NB4 (cell line): ENCODE data around the gene NIPBL.

Experiments used
- DNase-seq: peaks from one replicate; pipeline ENCODE4 v3.0.0; 2010; ENCODE audit warnings: low read depth
- H3K4me3 ChIP-seq: one replicate; pipeline ENCODE4 v1.5.1; 2011; ENCODE audit warnings: mild to moderate bottlenecking, low read depth, low read length, moderate library complexity
- MYC ChIP-seq: IDR thresholded peaks from 2 replicates; pipeline ENCODE4 v1.6.1; 2011; ENCODE audit warnings: low read depth, low read length
- POLR2A ChIP-seq: IDR thresholded peaks from 2 replicates; pipeline ENCODE4 v1.6.1; 2011; ENCODE audit warnings: mild to moderate bottlenecking; ENCODE audit not compliant: insufficient read length; ENCODE audit errors: extremely low read depth
- TF ChIP-seq, protein P1 (sequence below): IDR thresholded peaks from one replicate; pipeline ENCODE4 v1.5.1; 2012; ENCODE audit warnings: low read depth, low read length
- TF ChIP-seq, protein P2 (sequence below): IDR thresholded peaks from 2 replicates; pipeline ENCODE4 v1.6.1; 2011; ENCODE audit warnings: low read depth, low read length

The NIPBL gene

DNA sequence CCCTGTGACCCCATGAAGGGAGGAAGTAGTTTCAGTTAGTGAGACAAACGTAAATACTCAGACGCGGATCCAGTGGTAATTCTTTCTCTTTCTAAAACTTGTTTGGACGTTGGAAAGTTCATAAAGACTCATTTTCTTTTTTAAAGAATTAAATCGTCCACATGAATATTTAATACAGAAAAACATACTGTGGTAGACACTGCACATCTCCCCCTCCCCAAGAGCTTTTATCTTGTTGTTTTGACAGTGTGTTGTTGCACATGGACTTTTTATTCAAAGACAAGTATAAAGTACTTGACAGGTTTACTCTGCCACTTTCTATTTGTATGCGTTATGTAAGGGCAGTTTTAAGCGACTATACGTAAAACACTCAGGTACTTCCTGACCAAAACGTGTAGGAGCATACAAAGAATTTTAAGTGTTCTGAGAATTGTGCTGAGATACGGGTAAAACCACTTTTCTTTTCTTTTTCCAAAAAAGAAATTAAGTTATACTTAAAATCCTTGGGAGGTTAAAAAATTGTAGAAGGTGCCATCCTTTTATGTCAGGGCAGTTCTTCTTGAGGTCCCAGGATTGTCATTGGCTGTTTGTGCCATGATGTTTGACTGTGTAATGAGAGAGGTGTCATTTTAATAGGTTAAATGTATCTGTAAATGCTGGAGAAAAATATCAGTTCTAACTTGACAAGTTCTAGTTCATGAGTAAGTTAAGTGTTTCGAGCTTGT lies 1.3 kb downstream of the NIPBL start:
- TF ChIP-seq, protein P1, sequence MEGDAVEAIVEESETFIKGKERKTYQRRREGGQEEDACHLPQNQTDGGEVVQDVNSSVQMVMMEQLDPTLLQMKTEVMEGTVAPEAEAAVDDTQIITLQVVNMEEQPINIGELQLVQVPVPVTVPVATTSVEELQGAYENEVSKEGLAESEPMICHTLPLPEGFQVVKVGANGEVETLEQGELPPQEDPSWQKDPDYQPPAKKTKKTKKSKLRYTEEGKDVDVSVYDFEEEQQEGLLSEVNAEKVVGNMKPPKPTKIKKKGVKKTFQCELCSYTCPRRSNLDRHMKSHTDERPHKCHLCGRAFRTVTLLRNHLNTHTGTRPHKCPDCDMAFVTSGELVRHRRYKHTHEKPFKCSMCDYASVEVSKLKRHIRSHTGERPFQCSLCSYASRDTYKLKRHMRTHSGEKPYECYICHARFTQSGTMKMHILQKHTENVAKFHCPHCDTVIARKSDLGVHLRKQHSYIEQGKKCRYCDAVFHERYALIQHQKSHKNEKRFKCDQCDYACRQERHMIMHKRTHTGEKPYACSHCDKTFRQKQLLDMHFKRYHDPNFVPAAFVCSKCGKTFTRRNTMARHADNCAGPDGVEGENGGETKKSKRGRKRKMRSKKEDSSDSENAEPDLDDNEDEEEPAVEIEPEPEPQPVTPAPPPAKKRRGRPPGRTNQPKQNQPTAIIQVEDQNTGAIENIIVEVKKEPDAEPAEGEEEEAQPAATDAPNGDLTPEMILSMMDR, result no peak
- TF ChIP-seq MYC (no peak), POLR2A (no peak)
- TF ChIP-seq, protein P2, sequence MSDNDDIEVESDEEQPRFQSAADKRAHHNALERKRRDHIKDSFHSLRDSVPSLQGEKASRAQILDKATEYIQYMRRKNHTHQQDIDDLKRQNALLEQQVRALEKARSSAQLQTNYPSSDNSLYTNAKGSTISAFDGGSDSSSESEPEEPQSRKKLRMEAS, result no peak
- DNase-seq, result peak; percentile 52
- peak overlapping the region; percentile 96 for H3K4me3 ChIP-seq

DNA sequence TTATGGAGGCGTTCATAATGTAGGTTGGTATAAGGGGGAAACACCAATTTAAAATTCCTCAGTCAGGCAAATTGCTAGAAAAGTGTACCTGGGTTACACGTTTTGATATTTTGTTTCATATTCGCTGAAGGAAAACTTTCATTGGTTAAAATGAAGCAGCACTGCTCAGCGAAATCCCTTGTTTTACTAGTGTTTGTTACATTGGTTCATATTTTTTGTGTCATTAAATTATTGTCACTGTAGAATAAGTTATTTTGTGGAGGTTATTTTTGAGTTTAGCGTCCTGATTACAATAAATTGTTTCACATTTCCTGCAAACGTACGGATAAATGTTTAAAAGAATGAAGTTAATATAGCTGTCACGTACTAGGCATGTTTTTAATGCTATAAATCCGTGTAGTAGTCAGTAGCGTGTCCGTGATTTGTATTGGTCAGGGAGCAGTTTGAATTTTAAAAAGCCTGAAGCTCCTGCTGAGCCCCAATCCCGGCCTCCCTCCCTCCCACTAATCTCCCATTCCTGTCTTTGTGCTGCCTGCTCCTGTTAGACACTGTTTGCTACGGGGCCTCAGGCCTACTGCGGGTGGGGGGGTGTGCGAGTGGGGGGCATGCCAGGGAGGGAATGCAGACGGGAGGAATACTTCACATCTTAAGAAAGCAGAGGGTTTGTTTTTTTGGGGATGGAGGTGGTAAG lies 2.0 kb downstream of the NIPBL start:
- peak; percentile 31 for DNase-seq
- TF ChIP-seq, protein P2, result no peak
- TF ChIP-seq POLR2A (no peak), MYC (no peak)
- TF ChIP-seq, protein P1, result no peak

DNA sequence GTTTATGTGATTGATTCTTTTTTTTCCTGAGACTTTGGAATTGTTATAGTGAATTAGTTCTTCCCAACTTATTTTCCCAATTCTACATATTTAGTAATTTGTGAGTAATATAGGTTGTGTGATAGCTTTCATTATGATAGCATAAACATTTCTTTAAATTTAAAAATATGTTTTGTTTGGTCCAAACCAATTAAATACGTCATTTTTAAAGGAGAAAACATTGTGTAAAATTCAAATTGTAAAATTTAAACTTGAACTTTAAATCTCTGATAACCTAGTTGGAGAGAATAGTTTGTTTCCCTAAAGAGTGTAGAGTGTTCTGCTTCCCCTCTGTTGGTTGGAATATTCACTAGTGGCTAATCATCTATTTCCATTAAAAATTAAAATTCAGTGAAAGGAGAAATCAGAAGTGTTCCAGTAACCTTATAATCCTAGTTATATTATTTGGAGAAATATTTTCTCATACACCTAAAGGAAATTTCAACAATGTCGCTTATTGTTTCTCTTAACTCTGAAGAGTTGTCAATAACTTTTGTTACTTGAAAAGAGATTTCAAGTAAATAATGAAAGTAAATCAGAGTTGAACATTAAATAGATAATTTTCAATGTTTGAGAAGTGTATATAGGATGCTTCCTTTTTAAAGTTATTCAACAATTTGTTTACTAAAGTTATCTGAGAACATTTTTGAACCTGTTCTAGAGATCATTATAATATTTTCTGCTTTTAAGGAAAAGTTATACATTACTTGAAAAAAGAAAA lies 2.9 kb downstream of the NIPBL start:
- no peak for DNase-seq
- peak overlapping the region; percentile 96 for H3K4me3 ChIP-seq

More for the DNA sequence above, 2.0 kb downstream of the NIPBL start:
- H3K4me3 ChIP-seq, result peak overlapping the region; percentile 96

DNA sequence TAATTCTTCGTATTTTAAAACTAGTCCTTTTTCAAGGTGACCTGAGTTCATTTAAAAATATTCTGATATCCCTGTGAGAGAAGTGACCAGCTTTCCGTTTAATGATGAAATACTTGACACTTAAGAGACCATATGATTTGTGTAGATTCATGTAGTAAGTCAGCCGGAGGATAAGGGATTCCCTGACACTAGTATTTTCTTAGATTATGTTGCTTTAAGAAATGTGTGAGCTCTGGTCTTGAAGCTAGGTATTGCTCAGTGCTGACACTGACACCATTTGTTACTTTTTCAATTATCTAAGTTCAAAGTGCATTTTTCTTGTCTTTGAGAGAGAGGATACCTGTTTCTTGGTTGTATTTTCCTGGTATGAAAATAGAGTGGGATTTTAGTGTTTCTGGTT lies 4.2 kb downstream of the NIPBL start:
- peak; percentile 28 for DNase-seq
- peak overlapping the region; percentile 32 for H3K4me3 ChIP-seq
- no peak for TF ChIP-seq MYC

More for the DNA sequence above, 2.9 kb downstream of the NIPBL start:
- no peak for TF ChIP-seq POLR2A
- TF ChIP-seq, protein P2, result no peak
- TF ChIP-seq MYC, result no peak
- TF ChIP-seq, protein P1, result no peak

DNA sequence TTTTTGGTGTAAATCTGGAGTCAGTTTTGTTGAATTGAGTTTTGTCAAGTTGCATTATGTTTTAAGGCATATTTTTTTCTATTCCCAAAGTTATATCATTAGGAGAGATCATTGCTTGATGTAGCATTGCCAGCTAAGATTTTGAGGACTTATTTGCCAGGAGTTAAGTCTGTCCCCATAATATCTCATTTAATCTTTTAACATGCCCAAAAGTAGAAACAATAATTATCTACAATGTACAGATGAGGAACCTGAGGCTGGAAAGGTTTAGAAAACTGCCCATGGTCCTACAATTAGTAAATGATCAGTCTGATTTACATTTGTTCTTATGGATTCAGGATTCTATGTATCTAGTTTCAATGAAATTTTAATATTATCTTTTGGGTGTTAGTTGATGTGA lies 4.7 kb downstream of the NIPBL start:
- no peak for TF ChIP-seq POLR2A
- no peak for TF ChIP-seq MYC
- TF ChIP-seq, protein P1, result no peak
- TF ChIP-seq, protein P2, result no peak
- H3K4me3 ChIP-seq, result peak overlapping the region; percentile 32
- DNase-seq, result no peak

DNA sequence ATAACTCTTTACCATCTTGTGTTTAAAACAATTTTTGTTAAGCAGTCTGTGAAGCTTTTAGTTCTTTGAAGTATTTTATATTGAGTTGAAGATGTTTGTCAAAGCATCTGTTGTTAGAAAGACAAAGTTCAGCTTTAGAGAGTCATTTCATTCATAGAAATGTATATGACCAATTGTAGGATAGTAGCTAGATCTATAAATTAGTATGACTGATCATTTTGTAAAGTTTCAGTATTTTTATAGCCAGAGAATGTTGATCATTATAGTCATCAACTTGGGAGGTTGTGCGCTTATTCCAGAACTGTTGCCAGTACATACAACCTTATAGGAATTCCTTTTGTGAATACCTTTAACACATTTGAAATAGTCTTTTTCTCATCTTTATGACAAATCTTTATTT lies 5.2 kb downstream of the NIPBL start:
- TF ChIP-seq POLR2A (no peak), MYC (no peak)
- TF ChIP-seq, protein P2, result no peak
- peak overlapping the region; percentile 16 for H3K4me3 ChIP-seq
- no peak for DNase-seq
